Keratinocyte (primary cell): ENCODE measurements around the gene BCL2L11. TPM values are rescaled to one million over a fixed set of nuclear protein-coding genes. Genes with fewer than 3 reads are reported as not detected.

Experiments
- DNase-seq: peaks from one replicate; pipeline ENCODE4 v3.0.0-alpha.2; 2011; ENCODE audit warnings: low read depth, missing footprints, low spot score
- FAIRE-seq: peaks from 2 replicates; lab custom pipeline; 2011; peaks lifted over from hg19 to GRCh38; lab: Jason Lieb, UNC
- H2AFZ ChIP-seq: 2 replicates; pipeline ENCODE4 v1.6.0; 2012; ENCODE audit warnings: low read length, control low read depth, inconsistent platforms; ENCODE audit not compliant: control insufficient read depth
- H3K27ac ChIP-seq: 2 replicates; pipeline ENCODE4 v1.5.1; 2011; ENCODE audit warnings: low read length; ENCODE audit not compliant: control insufficient read depth, insufficient read depth
- H3K27me3 ChIP-seq: 3 replicates; pipeline ENCODE4 v1.6.0; 2011; ENCODE audit warnings: low read length; ENCODE audit not compliant: control insufficient read depth, insufficient read depth; ENCODE audit errors: extremely low read depth
- H3K36me3 ChIP-seq, 2 experiments: 2 replicates in 1 of 2; 3 replicates in 1 of 2; pipeline ENCODE4 v1.5.1; 2011; ENCODE audit warnings: low read length in 2 of 2, mild to moderate bottlenecking in 1 of 2; ENCODE audit not compliant: control insufficient read depth in 2 of 2, insufficient read depth in 2 of 2; ENCODE audit errors: extremely low read depth in 1 of 2
- H3K4me1 ChIP-seq: 3 replicates; pipeline ENCODE4 v1.5.1; 2011; ENCODE audit warnings: low read length; ENCODE audit not compliant: control insufficient read depth, insufficient read depth; ENCODE audit errors: extremely low read depth
- H3K4me2 ChIP-seq: 3 replicates; pipeline ENCODE4 v1.6.0; 2011; ENCODE audit warnings: low read depth, low read length; ENCODE audit not compliant: control insufficient read depth, insufficient read depth; ENCODE audit errors: extremely low read depth
- H3K4me3 ChIP-seq, 3 experiments: fragments of 200-600 bp in 1 of 3; sonication (generic) in 1 of 3; 2 replicates in 2 of 3; 3 replicates in 1 of 3; pipeline ENCODE4 v1.5.1; 2011 to 2016; ENCODE audit warnings: low read length in 3 of 3, mild to moderate bottlenecking in 3 of 3, control low read depth in 2 of 3, inconsistent platforms in 1 of 3, low read depth in 1 of 3, mixed read lengths in 1 of 3, mixed run types in 1 of 3, moderate library complexity in 1 of 3; ENCODE audit not compliant: control insufficient read depth in 2 of 3, insufficient read depth in 2 of 3; ENCODE audit errors: extremely low read depth in 1 of 3
- H3K79me2 ChIP-seq: 2 replicates; pipeline ENCODE4 v1.6.0; 2012; ENCODE audit warnings: low read length; ENCODE audit not compliant: control insufficient read depth, insufficient read depth
- H3K9ac ChIP-seq: 3 replicates; pipeline ENCODE4 v1.6.0; 2011; ENCODE audit warnings: low read length; ENCODE audit not compliant: control insufficient read depth, insufficient read depth; ENCODE audit errors: extremely low read depth
- H3K9me1 ChIP-seq: 3 replicates; pipeline ENCODE4 v1.6.0; 2011; ENCODE audit warnings: low read length; ENCODE audit not compliant: control insufficient read depth, insufficient read depth; ENCODE audit errors: extremely low read depth
- H3K9me3 ChIP-seq: 2 replicates; pipeline ENCODE4 v1.5.1; 2012; ENCODE audit warnings: low read depth, low read length; ENCODE audit not compliant: control insufficient read depth
- H4K20me1 ChIP-seq: 3 replicates; pipeline ENCODE4 v1.6.0; 2011; ENCODE audit warnings: low read length; ENCODE audit not compliant: control insufficient read depth, insufficient read depth; ENCODE audit errors: extremely low read depth
- CTCF ChIP-seq, 3 experiments: IDR thresholded peaks in 1 of 3; conservative IDR thresholded peaks in 1 of 3; optimal IDR thresholded peaks in 1 of 3; 2 replicates in 2 of 3; 3 replicates in 1 of 3; pipeline versions ENCODE3 to v1.5.1; 2011; ENCODE audit warnings: low read length in 3 of 3, mild to moderate bottlenecking in 3 of 3, moderate library complexity in 2 of 3, control low read depth in 1 of 3, inconsistent platforms in 1 of 3; ENCODE audit not compliant: insufficient read depth in 2 of 3; ENCODE audit errors: extremely low read depth in 1 of 3
- EZH2 ChIP-seq: IDR thresholded peaks from one replicate; pipeline ENCODE4 v1.6.1; 2012; ENCODE audit warnings: inconsistent platforms, mild to moderate bottlenecking, low read length, moderate library complexity
- dilution Hi-C: fragments of 300-500 bp; cut with MboI; formaldehyde crosslinking; loops from one replicate; pipeline ENCODE4 v1.7.0; 2020; ENCODE audit warnings: low sequenced_read_pairs; ENCODE audit not compliant: extremely low pct_ligation_motif_present
- polyA plus RNA-seq, 5 experiments: library from polyadenylated mRNA; depleted of rRNA in 3 of 5; stranded (reverse) in 3 of 5; stranded (forward) in 1 of 5; unstranded in 1 of 5; fragments of >200 nt; gene quantifications; 1 replicate in 1 of 5; 2 replicates in 3 of 5; 3 replicates in 1 of 5; pipeline versions ENCODE4 v1.2.1 to v1.2.3, GENCODE V29; 2011 to 2012; ENCODE audit warnings: missing spikeins in 2 of 5, low read depth in 1 of 5, low replicate concordance in 1 of 5

Gene BCL2L11
- polyA plus RNA-seq, 1 donor (not counting 4 experiments of a cell fraction or from before 2014, with no cell fraction given), result 1.9 TPM

GRCh38 chr2:111154758-111155157 is 34.0 kb downstream of the BCL2L11 start:
- H3K36me3 ChIP-seq, result peaks cover 0 to 2% of the 10 kb centered on the region in 2 experiments
- H3K27me3 ChIP-seq, result no peaks in the 10 kb centered on the region
- no peak overlapping the region for H2AFZ ChIP-seq
- dilution Hi-C loops, result no loop called here
- H3K9me1 ChIP-seq, result no peaks in the 10 kb centered on the region
- no peak overlapping the region for H3K4me2 ChIP-seq
- H3K9me3 ChIP-seq, result no peaks in the 10 kb centered on the region
- H3K4me3 ChIP-seq, result no peak overlapping the region
- no peak overlapping the region for H3K27ac ChIP-seq
- DNase-seq, result no peak
- H3K4me1 ChIP-seq, result peaks cover 14% of the 10 kb centered on the region
- no peak overlapping the region for H3K9ac ChIP-seq
- FAIRE-seq, result no peak
- TF ChIP-seq EZH2 (no peak), CTCF (optimal IDR thresholded peaks at IDR 0.05 in 1 of 3, IDR thresholded peaks at IDR 0.05 in 1 of 3, conservative IDR thresholded peaks at IDR 0.05 in 1 of 3; ENCODE audit: extremely low read depth in 1 of 3, insufficient read depth in 2 of 3, low read length in 3 of 3) (no peak)
- H3K79me2 ChIP-seq, result peaks cover 1% of the 10 kb centered on the region
- H4K20me1 ChIP-seq, result no peaks in the 10 kb centered on the region

- Histone ChIP-seq H3K27me3 (no peaks in the 10 kb centered on the region), H4K20me1 (no peaks in the 10 kb centered on the region), H3K4me3 (no peak overlapping the region), H3K9me3 (no peaks in the 10 kb centered on the region), H3K9me1 (peaks cover 2% of the 10 kb centered on the region), H3K27ac (no peak overlapping the region), H3K36me3 (peaks cover 0 to 2% of the 10 kb centered on the region in 2 experiments), H3K4me1 (peaks cover 19% of the 10 kb centered on the region), H3K9ac (no peak overlapping the region), H2AFZ (no peak overlapping the region), H3K79me2 (peaks cover 1% of the 10 kb centered on the region), H3K4me2 (peak overlapping the region; percentile 11)
- TF ChIP-seq CTCF (optimal IDR thresholded peaks at IDR 0.05 in 1 of 3, IDR thresholded peaks at IDR 0.05 in 1 of 3, conservative IDR thresholded peaks at IDR 0.05 in 1 of 3; ENCODE audit: extremely low read depth in 1 of 3, insufficient read depth in 2 of 3, low read length in 3 of 3) (no peak), EZH2 (no peak)
- peak; percentile 52 for DNase-seq
- dilution Hi-C loops, result no loop called here
- FAIRE-seq, result peak; percentile 97
Observed at GRCh38 chr2:111155610-111156009, 34.9 kb downstream of the BCL2L11 start.
